Large intestine (tissue), 3 donors: ENCODE measurements around the gene LHFPL3. TPM values are rescaled to one million over a fixed set of nuclear protein-coding genes. Genes with fewer than 3 reads are reported as not detected.

Experiments used
- DNase-seq, 2 donors: peaks; one replicate each; pipeline versions ENCODE4 v3.0.0 to v3.0.0-alpha.2; 2013
- H3K27ac ChIP-seq: one replicate; pipeline ENCODE4 v1.5.1; 2013; ENCODE audit warnings: low read length
- H3K27me3 ChIP-seq: 2 replicates; pipeline ENCODE4 v1.6.1; 2013; ENCODE audit warnings: low read length; ENCODE audit not compliant: control insufficient read depth, insufficient read depth
- H3K36me3 ChIP-seq: 2 replicates; pipeline ENCODE4 v1.6.1; 2013; ENCODE audit warnings: low read length; ENCODE audit not compliant: control insufficient read depth, insufficient read depth
- H3K4me1 ChIP-seq: one replicate; pipeline ENCODE4 v1.6.1; 2013; ENCODE audit warnings: low read length; ENCODE audit not compliant: control insufficient read depth, insufficient read depth
- H3K4me3 ChIP-seq: one replicate; pipeline ENCODE4 v1.5.1; 2013; ENCODE audit warnings: low read length
- H3K9me3 ChIP-seq: one replicate; pipeline ENCODE4 v1.6.1; 2013; ENCODE audit warnings: mild to moderate bottlenecking, low read depth, low read length, moderate library complexity; ENCODE audit not compliant: control insufficient read depth
- WGBS: methylation state at CpG from one replicate; pipeline ENCODE4 v1.1.5; 2013; ENCODE audit warnings: low lambda C conversion rate; ENCODE audit not compliant: insufficient coverage; 5-methylcytosine and 5-hydroxymethylcytosine counted together
- polyA plus RNA-seq: library from polyadenylated mRNA; unstranded; fragments of 120-200 nt; gene quantifications from one replicate; pipeline ENCODE4 v1.2.1, GENCODE V29; 2013

The LHFPL3 gene
- polyA plus RNA-seq, 1 donor: 8.4 TPM

- no peak overlapping the region for H3K4me3 ChIP-seq
- WGBS: 50% methylated on average over 1 of the region's 5 CpGs
These were observed 10.3 kb upstream of the LHFPL3 start for GRCh38 chr7:104317948-104318629.

GRCh38 chr7:104327534-104327933 lies 869 bp upstream of the LHFPL3 start:
- DNase-seq: no peak
- WGBS: no CpG with 5 or more reads among the region's 7 CpGs
- H3K9me3 ChIP-seq: no peaks in the 10 kb centered on the region
- H3K27me3 ChIP-seq: peaks cover 51% of the 10 kb centered on the region
- H3K4me3 ChIP-seq: no peak overlapping the region
- no peak overlapping the region for H3K27ac ChIP-seq
- H3K36me3 ChIP-seq: no peaks in the 10 kb centered on the region
- H3K4me1 ChIP-seq: no peaks in the 10 kb centered on the region

More at GRCh38 chr7:104317948-104318629, 10.3 kb upstream of the LHFPL3 start:
- Histone ChIP-seq H3K27me3 (no peaks in the 10 kb centered on the region), H3K4me1 (no peaks in the 10 kb centered on the region), H3K9me3 (no peaks in the 10 kb centered on the region), H3K27ac (no peak overlapping the region), H3K36me3 (no peaks in the 10 kb centered on the region)
- DNase-seq: no peak

GRCh38 chr7:104327938-104328295 lies 486 bp upstream of the LHFPL3 start:
- DNase-seq: no peak
- H3K27ac ChIP-seq: no peak overlapping the region
- no peaks in the 10 kb centered on the region for H3K9me3 ChIP-seq
- H3K36me3 ChIP-seq: no peaks in the 10 kb centered on the region
- no CpG with 5 or more reads among the region's 13 CpGs for WGBS
- H3K4me1 ChIP-seq: no peaks in the 10 kb centered on the region
- peaks cover 51% of the 10 kb centered on the region for H3K27me3 ChIP-seq
- no peak overlapping the region for H3K4me3 ChIP-seq

GRCh38 chr7:104328970-104329825 lies 795 bp downstream of the LHFPL3 start:
- peaks cover 51% of the 10 kb centered on the region for H3K27me3 ChIP-seq
- WGBS: no CpG with 5 or more reads among the region's 59 CpGs
- no peaks in the 10 kb centered on the region for H3K9me3 ChIP-seq
- no peaks in the 10 kb centered on the region for H3K36me3 ChIP-seq
- peak in 1 of 2 donors; percentile 10 for DNase-seq
- H3K4me1 ChIP-seq: no peaks in the 10 kb centered on the region
- peak overlapping the region; percentile 11 for H3K4me3 ChIP-seq
- no peak overlapping the region for H3K27ac ChIP-seq

- Histone ChIP-seq H3K36me3 (no peaks in the 10 kb centered on the region), H3K4me1 (no peaks in the 10 kb centered on the region), H3K27ac (no peak overlapping the region), H3K9me3 (no peaks in the 10 kb centered on the region), H3K27me3 (no peaks in the 10 kb centered on the region), H3K4me3 (no peak overlapping the region)
- DNase-seq: peak; percentile 28 to 32
- WGBS: 0% methylated on average over 1 of the region's 2 CpGs
These were observed 13.1 kb downstream of the LHFPL3 start for GRCh38 chr7:104341546-104341945.

- no CpG with 5 or more reads among the region's 6 CpGs for WGBS
- Histone ChIP-seq H3K36me3 (no peaks in the 10 kb centered on the region), H3K9me3 (peaks cover 3% of the 10 kb centered on the region), H3K4me1 (no peaks in the 10 kb centered on the region), H3K4me3 (no peak overlapping the region), H3K27ac (no peak overlapping the region), H3K27me3 (peaks cover 2% of the 10 kb centered on the region)
- DNase-seq: no peak
These were observed 24.3 kb downstream of the LHFPL3 start for GRCh38 chr7:104352736-104353135.

GRCh38 chr7:104357166-104357565 lies 28.8 kb downstream of the LHFPL3 start:
- Histone ChIP-seq H3K4me3 (no peak overlapping the region), H3K4me1 (no peaks in the 10 kb centered on the region), H3K36me3 (no peaks in the 10 kb centered on the region), H3K9me3 (peaks cover 3% of the 10 kb centered on the region), H3K27ac (no peak overlapping the region), H3K27me3 (peaks cover 2% of the 10 kb centered on the region)
- no CpG with 5 or more reads among the region's 4 CpGs for WGBS
- DNase-seq: peak; percentile 56 to 80

- WGBS: 90% methylated on average over 2 of the region's 5 CpGs
- H3K9me3 ChIP-seq: peaks cover 3% of the 10 kb centered on the region
- no peak overlapping the region for H3K4me3 ChIP-seq
- peaks cover 2% of the 10 kb centered on the region for H3K27me3 ChIP-seq
- H3K36me3 ChIP-seq: no peaks in the 10 kb centered on the region
- DNase-seq: no peak
- H3K4me1 ChIP-seq: no peaks in the 10 kb centered on the region
- H3K27ac ChIP-seq: no peak overlapping the region
These were observed 30.2 kb downstream of the LHFPL3 start for GRCh38 chr7:104358446-104359132.

- no peak for DNase-seq
- no CpG with 5 or more reads among the region's 1 CpG for WGBS
- H3K27ac ChIP-seq: no peak overlapping the region
- H3K36me3 ChIP-seq: no peaks in the 10 kb centered on the region
- H3K9me3 ChIP-seq: no peaks in the 10 kb centered on the region
- H3K27me3 ChIP-seq: peaks cover 2% of the 10 kb centered on the region
- no peaks in the 10 kb centered on the region for H3K4me1 ChIP-seq
- no peak overlapping the region for H3K4me3 ChIP-seq
These were observed 34.4 kb downstream of the LHFPL3 start for GRCh38 chr7:104362756-104363155.

- Histone ChIP-seq H3K27ac (no peak overlapping the region), H3K9me3 (no peaks in the 10 kb centered on the region), H3K36me3 (no peaks in the 10 kb centered on the region), H3K4me1 (no peaks in the 10 kb centered on the region), H3K4me3 (no peak overlapping the region), H3K27me3 (peaks cover 2% of the 10 kb centered on the region)
- DNase-seq: no peak
- WGBS: no CpG with 5 or more reads among the region's 5 CpGs
These were observed 35.0 kb downstream of the LHFPL3 start for GRCh38 chr7:104363355-104363754.
